SK-N-SH (cell line): ENCODE data around the gene LIN9. TPM values are rescaled to one million over a fixed set of nuclear protein-coding genes. Genes with fewer than 3 reads are reported as not detected.

Source experiments
- CTCF ChIA-PET: fragments of 300-600, 350-600 bp; formaldehyde crosslinking; extraction: SDS; loops from one replicate; lab custom pipeline; 2021; lab: Yijun Ruan, JAX
- POLR2A ChIA-PET: fragments of 350-600 bp; sonication (Branson Sonifier 250); formaldehyde crosslinking; extraction: SDS; loops from one replicate; lab custom pipeline; 2020; ENCODE audit warnings: antibody characterized with exemption, inconsistent platforms; lab: Yijun Ruan, JAX
- DNase-seq: peaks from one replicate; pipeline ENCODE4 v3.0.0; 2012
- H2AFZ ChIP-seq: fragments of 200-600 bp; sonication (generic); 2 replicates; pipeline ENCODE4 v1.8.1; 2016; ENCODE audit warnings: antibody characterized with exemption, mild to moderate bottlenecking, low read depth
- H3F3A ChIP-seq: fragments of 200-600 bp; sonication (generic); replicated peaks from 2 replicates; pipeline ENCODE3; 2016; ENCODE audit warnings: antibody characterized with exemption, mild to moderate bottlenecking; ENCODE audit not compliant: insufficient read depth
- H3K27ac ChIP-seq, 2 experiments: fragments of 200-500 bp in 1 of 2; fragments of 200-600 bp in 1 of 2; sonication (Bioruptor generic) in 1 of 2; sonication (generic), shearing (Covaris generic) in 1 of 2; 2 replicates each; pipeline versions ENCODE4 v1.5.1 to v1.6.1; 2014 to 2016; ENCODE audit warnings: low read depth in 2 of 2, inconsistent platforms in 1 of 2, low read length in 1 of 2, mild to moderate bottlenecking in 1 of 2, mixed read lengths in 1 of 2
- H3K27me3 ChIP-seq: fragments of 200-600 bp; sonication (generic), shearing (Covaris generic); 2 replicates; pipeline ENCODE4 v1.6.1; 2016; ENCODE audit warnings: mixed run types; ENCODE audit not compliant: insufficient read depth
- H3K36me3 ChIP-seq, 2 experiments: fragments of 200-500 bp in 1 of 2; fragments of 200-600 bp in 1 of 2; sonication (Bioruptor generic) in 1 of 2; sonication (generic) in 1 of 2; replicated peaks in 1 of 2; 2 replicates each; pipeline versions ENCODE3 to v1.5.1; 2014 to 2016; ENCODE audit warnings: low read length in 1 of 2, mild to moderate bottlenecking in 1 of 2; ENCODE audit not compliant: insufficient read depth in 2 of 2, control insufficient read depth in 1 of 2
- H3K4me1 ChIP-seq, 2 experiments: fragments of 200-500 bp in 1 of 2; fragments of 200-600 bp in 1 of 2; sonication (Bioruptor generic) in 1 of 2; sonication (generic), shearing (Covaris generic) in 1 of 2; 2 replicates each; pipeline versions ENCODE4 v1.5.1 to v1.6.1; 2014 to 2016; ENCODE audit warnings: low read depth in 1 of 2, low read length in 1 of 2, mixed run types in 1 of 2; ENCODE audit not compliant: insufficient read depth in 2 of 2, control insufficient read depth in 1 of 2
- H3K4me2 ChIP-seq: fragments of 200-600 bp; sonication (generic), shearing (Covaris generic); 2 replicates; pipeline ENCODE4 v1.6.1; 2017; ENCODE audit warnings: mixed run types
- H3K4me3 ChIP-seq, 2 experiments: fragments of 200-500 bp in 1 of 2; fragments of 200-600 bp in 1 of 2; sonication (Bioruptor generic) in 1 of 2; sonication (generic), shearing (Covaris generic) in 1 of 2; 2 replicates each; pipeline versions ENCODE4 v1.5.1 to v1.8.1; 2014 to 2016; ENCODE audit warnings: low read depth in 2 of 2, inconsistent platforms in 1 of 2, low read length in 1 of 2, mild to moderate bottlenecking in 1 of 2, mixed read lengths in 1 of 2, moderate library complexity in 1 of 2
- H3K79me2 ChIP-seq: fragments of 200-600 bp; sonication (generic); 2 replicates; pipeline ENCODE4 v1.8.1; 2017; ENCODE audit warnings: mild to moderate bottlenecking; ENCODE audit not compliant: insufficient read depth
- H3K9ac ChIP-seq: fragments of 200-600 bp; sonication (generic); 2 replicates; pipeline ENCODE4 v1.6.1; 2017; ENCODE audit warnings: mixed run types
- H3K9me2 ChIP-seq: fragments of 200-600 bp; sonication (generic); 2 replicates; pipeline ENCODE4 v1.6.1; 2017; ENCODE audit warnings: mixed run types
- H3K9me3 ChIP-seq: fragments of 200-600 bp; sonication (generic); 2 replicates; pipeline ENCODE4 v1.6.1; 2017; ENCODE audit warnings: mixed run types, mild to moderate bottlenecking, moderate library complexity
- H4K20me1 ChIP-seq: fragments of 200-600 bp; sonication (generic); 2 replicates; pipeline ENCODE4 v1.6.1; 2017; ENCODE audit warnings: mild to moderate bottlenecking, mixed run types; ENCODE audit not compliant: insufficient read depth
- EP300 ChIP-seq, 2 experiments: IDR thresholded peaks; 2 replicates each; pipeline versions ENCODE4 v1.4.0 to v1.6.1; 2012; ENCODE audit warnings: borderline replicate concordance in 1 of 2, low read depth in 1 of 2, low read length in 1 of 2
- FOSL2 ChIP-seq: IDR thresholded peaks from 2 replicates; pipeline ENCODE4 v1.4.0; 2012; ENCODE audit warnings: low read depth, mild to moderate bottlenecking, moderate library complexity, borderline replicate concordance
- FOXM1 ChIP-seq: IDR thresholded peaks from 2 replicates; pipeline ENCODE4 v1.4.0; 2012; ENCODE audit warnings: low read depth, mild to moderate bottlenecking
- GATA2 ChIP-seq: sonication (generic); formaldehyde crosslinking; IDR thresholded peaks from 2 replicates; pipeline ENCODE4 v1.5.0; 2020; ENCODE audit warnings: mild to moderate bottlenecking, missing genetic modification reagents
- JUND ChIP-seq: IDR thresholded peaks from 2 replicates; pipeline ENCODE4 v1.4.0; 2012
- MEF2A ChIP-seq: IDR thresholded peaks from 2 replicates; pipeline ENCODE4 v1.4.0; 2012; ENCODE audit warnings: low read depth, borderline replicate concordance
- NRF1 ChIP-seq: IDR thresholded peaks from 2 replicates; pipeline ENCODE4 v1.6.1; 2012; ENCODE audit warnings: low read depth, mild to moderate bottlenecking, low read length
- RAD21 ChIP-seq: IDR thresholded peaks from 2 replicates; pipeline ENCODE4 v1.6.1; 2012; ENCODE audit warnings: mild to moderate bottlenecking, low read length
- TEAD4 ChIP-seq: IDR thresholded peaks from 2 replicates; pipeline ENCODE4 v1.4.0; 2012; ENCODE audit warnings: mild to moderate bottlenecking, borderline replicate concordance; ENCODE audit not compliant: insufficient read depth
- WGBS: methylation state at CpG from one replicate; pipeline ENCODE4 v1.1.6; 2017; ENCODE audit warnings: low lambda C conversion rate; 5-methylcytosine and 5-hydroxymethylcytosine counted together
- polyA plus RNA-seq, 3 experiments: library from polyadenylated mRNA; depleted of rRNA; stranded (reverse); fragments of >200 nt; gene quantifications; 2 replicates each; pipeline ENCODE4 v1.2.3, GENCODE V29; 2012
- TF ChIP-seq, protein P1 (sequence below): IDR thresholded peaks from 2 replicates; pipeline ENCODE4 v1.4.0; 2012; ENCODE audit warnings: low read depth, borderline replicate concordance
- TF ChIP-seq, protein P2 (sequence below): IDR thresholded peaks from 2 replicates; pipeline ENCODE4 v1.4.0; 2012; ENCODE audit warnings: low read depth
- TF ChIP-seq, protein P3 (sequence below): fragments of 200-600 bp; sonication (generic); IDR thresholded peaks from 2 replicates; pipeline ENCODE4 v1.6.1; 2017; ENCODE audit warnings: antibody characterized with exemption, mild to moderate bottlenecking, moderate library complexity

The LIN9 gene
- polyA plus RNA-seq, 1 of the 3 experiments (the other 2 are of a cell fraction): 1.7 TPM

DNA sequence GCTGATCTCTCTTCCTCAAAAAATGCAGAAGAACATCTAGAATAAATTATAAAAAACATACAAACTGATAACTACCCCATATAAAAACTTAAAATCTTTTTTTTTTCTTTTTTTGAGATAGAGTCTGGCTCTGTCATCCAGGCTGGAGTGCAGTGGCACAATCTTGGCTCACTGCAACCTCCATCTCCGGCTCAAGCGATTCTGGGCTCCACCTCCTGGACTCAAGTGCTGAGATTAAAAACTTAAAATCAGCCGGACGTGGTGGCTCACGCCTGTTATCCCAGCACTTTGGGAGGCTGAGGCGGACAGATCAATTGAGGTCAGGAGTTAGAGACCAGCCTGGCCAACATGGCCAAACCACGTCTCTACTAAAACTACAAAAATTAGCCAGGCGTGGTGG, 31.1 kb downstream of the LIN9 start:
- Histone ChIP-seq H3K9me2 (no peaks in the 10 kb centered on the region), H3K4me2 (no peak overlapping the region), H3K9me3 (no peaks in the 10 kb centered on the region), H3K36me3 (peaks cover 2 to 22% of the 10 kb centered on the region in 2 experiments), H3K27me3 (no peaks in the 10 kb centered on the region), H3K4me3 (no peak overlapping the region), H4K20me1 (no peaks in the 10 kb centered on the region), H3K27ac (no peak overlapping the region), H3K9ac (no peak overlapping the region), H3K79me2 (no peaks in the 10 kb centered on the region), H3K4me1 (no peaks in the 10 kb centered on the region), H2AFZ (no peak overlapping the region), H3F3A (no peaks in the 10 kb centered on the region)
- POLR2A ChIA-PET: no interaction called here
- DNase-seq: no peak
- over 99% methylated on average over 8 of the region's 8 CpGs for WGBS
- no peak for TF ChIP-seq TEAD4
- TF ChIP-seq MEF2A: no peak
- TF ChIP-seq FOSL2: no peak
- TF ChIP-seq, protein P1, sequence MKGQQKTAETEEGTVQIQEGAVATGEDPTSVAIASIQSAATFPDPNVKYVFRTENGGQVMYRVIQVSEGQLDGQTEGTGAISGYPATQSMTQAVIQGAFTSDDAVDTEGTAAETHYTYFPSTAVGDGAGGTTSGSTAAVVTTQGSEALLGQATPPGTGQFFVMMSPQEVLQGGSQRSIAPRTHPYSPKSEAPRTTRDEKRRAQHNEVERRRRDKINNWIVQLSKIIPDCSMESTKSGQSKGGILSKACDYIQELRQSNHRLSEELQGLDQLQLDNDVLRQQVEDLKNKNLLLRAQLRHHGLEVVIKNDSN: no peak
- no peak for TF ChIP-seq NRF1
- TF ChIP-seq, protein P2, sequence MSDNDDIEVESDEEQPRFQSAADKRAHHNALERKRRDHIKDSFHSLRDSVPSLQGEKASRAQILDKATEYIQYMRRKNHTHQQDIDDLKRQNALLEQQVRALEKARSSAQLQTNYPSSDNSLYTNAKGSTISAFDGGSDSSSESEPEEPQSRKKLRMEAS: no peak
- no peak for TF ChIP-seq RAD21
- no peak for TF ChIP-seq GATA2
- no peak for TF ChIP-seq JUND
- TF ChIP-seq FOXM1: no peak
- CTCF ChIA-PET: interaction anchor here (0.7 to 1.7 kb wide), 3 partner anchors 18 to 293 kb away, joined by 3 to 4 read pairs (median 3); no protein-coding TSS in a partner anchor

DNA sequence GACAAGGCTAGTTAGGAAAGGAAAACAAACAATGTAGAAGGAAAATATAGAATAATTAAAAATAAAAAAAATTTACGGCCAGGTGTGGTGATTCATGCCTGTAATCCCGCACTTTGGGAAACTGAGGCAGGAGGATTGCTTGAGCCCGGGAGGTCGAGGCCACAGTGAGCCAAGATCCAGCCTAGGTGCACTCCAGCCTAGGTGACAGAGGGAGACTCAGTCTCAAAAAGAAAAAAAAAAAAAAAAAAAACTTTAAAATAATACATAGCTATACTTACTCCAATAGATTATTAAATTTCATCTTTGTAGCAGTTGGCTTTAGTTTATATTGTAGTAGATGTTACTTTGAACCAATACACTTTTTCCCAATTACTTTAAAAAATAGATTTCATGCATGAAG, 32.0 kb downstream of the LIN9 start:
- ChIA-PET CTCF (interaction anchor here (0.7 to 1.7 kb wide), 2 partner anchors 18 to 292 kb away, joined by 3 to 4 read pairs; no protein-coding TSS in a partner anchor), POLR2A (no interaction called here)
- Histone ChIP-seq H3K79me2 (no peaks in the 10 kb centered on the region), H3K27ac (no peak overlapping the region), H2AFZ (no peak overlapping the region), H3K4me2 (no peak overlapping the region), H3K9me3 (no peaks in the 10 kb centered on the region), H3K9me2 (no peaks in the 10 kb centered on the region), H3K36me3 (peaks cover 2 to 21% of the 10 kb centered on the region in 2 experiments), H3K4me1 (no peaks in the 10 kb centered on the region), H3F3A (peaks cover 4% of the 10 kb centered on the region), H4K20me1 (no peaks in the 10 kb centered on the region), H3K9ac (no peak overlapping the region), H3K27me3 (no peaks in the 10 kb centered on the region), H3K4me3 (no peak overlapping the region)
- no peak for DNase-seq
- 96% methylated on average over 4 of the region's 4 CpGs for WGBS
- TF ChIP-seq TEAD4 (no peak), FOSL2 (no peak), EP300 (IDR thresholded peaks at IDR 0.05; ENCODE audit: borderline replicate concordance in 1 of 2, low read depth in 1 of 2, low read length in 1 of 2) (no peak)
- TF ChIP-seq, protein P3, sequence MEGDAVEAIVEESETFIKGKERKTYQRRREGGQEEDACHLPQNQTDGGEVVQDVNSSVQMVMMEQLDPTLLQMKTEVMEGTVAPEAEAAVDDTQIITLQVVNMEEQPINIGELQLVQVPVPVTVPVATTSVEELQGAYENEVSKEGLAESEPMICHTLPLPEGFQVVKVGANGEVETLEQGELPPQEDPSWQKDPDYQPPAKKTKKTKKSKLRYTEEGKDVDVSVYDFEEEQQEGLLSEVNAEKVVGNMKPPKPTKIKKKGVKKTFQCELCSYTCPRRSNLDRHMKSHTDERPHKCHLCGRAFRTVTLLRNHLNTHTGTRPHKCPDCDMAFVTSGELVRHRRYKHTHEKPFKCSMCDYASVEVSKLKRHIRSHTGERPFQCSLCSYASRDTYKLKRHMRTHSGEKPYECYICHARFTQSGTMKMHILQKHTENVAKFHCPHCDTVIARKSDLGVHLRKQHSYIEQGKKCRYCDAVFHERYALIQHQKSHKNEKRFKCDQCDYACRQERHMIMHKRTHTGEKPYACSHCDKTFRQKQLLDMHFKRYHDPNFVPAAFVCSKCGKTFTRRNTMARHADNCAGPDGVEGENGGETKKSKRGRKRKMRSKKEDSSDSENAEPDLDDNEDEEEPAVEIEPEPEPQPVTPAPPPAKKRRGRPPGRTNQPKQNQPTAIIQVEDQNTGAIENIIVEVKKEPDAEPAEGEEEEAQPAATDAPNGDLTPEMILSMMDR: no peak
